ENCODE results near the gene PROCR.
"Not testable (repeated sequence)": the region's sequence is repeated elsewhere in the genome, so short reads cannot be mapped to it uniquely, and the experiment has no call there.

Gene PROCR

GRCh38 chr20:35165221-35166185 lies 6.4 kb upstream of the PROCR start:
- no peak for DNase-seq

- no peak for DNase-seq
Measured at GRCh38 chr20:35166242-35166830, 5.5 kb upstream of the PROCR start.

- no peak for DNase-seq
Measured at GRCh38 chr20:35167787-35168186, 4.1 kb upstream of the PROCR start.

- not testable (repeated sequence) for DNase-seq
Measured at GRCh38 chr20:35168701-35169409, 3.0 kb upstream of the PROCR start.

- no peak for DNase-seq
Measured at GRCh38 chr20:35171438-35171752, 477 bp upstream of the PROCR start.

DNA sequence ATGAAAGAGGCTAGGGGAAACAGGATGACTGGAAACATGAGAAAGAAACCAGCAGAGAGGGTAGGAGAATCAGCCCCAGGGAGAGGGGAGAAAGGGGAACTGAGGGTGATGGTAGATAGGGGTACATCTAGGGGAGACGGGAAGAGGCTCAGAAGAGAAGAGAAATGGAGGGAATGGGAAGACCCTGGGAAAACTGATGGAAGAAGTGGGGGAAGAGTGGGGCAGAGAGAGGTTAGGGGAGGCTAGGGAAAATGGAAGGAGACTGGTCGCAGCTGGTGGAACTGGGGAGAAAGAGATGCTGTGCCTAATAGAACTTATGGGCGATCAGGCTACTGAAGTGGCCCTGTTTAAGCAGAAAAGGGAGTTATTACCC lies 548 bp downstream of the PROCR start:
- DNase-seq: no peak

GRCh38 chr20:35173576-35174192 lies 1.8 kb downstream of the PROCR start:
- DNase-seq: no peak

GRCh38 chr20:35174458-35175216 lies 2.8 kb downstream of the PROCR start:
- DNase-seq: no peak

DNA sequence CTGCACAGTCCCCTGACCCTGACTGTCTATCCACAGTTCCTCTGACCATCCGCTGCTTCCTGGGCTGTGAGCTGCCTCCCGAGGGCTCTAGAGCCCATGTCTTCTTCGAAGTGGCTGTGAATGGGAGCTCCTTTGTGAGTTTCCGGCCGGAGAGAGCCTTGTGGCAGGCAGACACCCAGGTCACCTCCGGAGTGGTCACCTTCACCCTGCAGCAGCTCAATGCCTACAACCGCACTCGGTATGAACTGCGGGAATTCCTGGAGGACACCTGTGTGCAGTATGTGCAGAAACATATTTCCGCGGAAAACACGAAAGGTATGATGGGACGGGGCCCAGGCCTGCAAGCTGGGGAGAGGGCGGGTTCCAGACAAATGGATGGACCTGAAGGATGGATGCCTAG lies 4.3 kb downstream of the PROCR start:
- no peak for DNase-seq

DNA sequence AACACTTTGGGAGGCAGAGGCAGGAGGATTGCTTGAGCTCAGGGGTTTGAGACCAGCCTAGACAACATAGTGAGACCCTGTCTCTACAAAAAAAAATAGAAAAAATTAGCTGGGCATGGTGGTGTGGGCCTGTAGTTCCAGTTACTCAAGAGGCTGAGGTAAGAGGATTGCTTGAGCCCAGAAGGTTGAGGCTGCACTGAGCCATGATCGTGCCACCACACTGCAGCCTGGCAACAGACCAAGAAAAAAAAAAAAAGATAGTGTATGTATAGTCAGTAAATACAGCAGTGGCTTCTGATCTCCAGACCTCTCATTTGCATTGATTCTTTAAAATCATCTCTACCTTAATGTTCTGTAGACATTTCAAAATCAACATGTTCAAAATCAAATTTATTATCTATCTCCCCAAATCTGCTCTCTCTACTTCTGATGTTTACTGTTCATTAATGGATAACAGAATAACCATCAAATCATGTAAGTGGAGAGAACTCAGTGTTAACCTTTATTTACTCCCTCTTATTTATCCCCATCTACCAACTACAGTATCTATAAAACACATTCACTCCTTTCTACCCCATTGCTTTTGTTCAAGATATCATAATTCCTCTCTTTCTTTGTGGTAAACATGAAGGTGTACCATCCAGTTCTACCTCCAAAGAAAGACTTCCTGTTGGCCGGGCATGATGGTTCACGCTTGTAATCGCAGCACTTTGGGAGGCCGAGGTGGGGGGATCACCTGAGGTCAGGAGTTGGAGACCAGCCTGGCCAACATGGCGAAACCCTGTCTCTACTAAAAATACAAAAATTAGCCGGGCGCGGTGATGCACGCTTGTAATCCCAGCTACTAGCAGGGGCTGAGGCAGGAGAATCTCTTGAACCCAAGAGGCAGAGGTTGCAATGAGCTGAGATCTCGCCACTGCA lies 7.7 kb downstream of the PROCR start:
- DNase-seq: no peak

GRCh38 chr20:35180266-35180665 lies 8.4 kb downstream of the PROCR start:
- no peak for DNase-seq

GRCh38 chr20:35181731-35182130 lies 9.9 kb downstream of the PROCR start:
- no peak for DNase-seq

- not testable (repeated sequence) for DNase-seq
Measured at GRCh38 chr20:35186691-35187289, 14.9 kb downstream of the PROCR start.

DNA sequence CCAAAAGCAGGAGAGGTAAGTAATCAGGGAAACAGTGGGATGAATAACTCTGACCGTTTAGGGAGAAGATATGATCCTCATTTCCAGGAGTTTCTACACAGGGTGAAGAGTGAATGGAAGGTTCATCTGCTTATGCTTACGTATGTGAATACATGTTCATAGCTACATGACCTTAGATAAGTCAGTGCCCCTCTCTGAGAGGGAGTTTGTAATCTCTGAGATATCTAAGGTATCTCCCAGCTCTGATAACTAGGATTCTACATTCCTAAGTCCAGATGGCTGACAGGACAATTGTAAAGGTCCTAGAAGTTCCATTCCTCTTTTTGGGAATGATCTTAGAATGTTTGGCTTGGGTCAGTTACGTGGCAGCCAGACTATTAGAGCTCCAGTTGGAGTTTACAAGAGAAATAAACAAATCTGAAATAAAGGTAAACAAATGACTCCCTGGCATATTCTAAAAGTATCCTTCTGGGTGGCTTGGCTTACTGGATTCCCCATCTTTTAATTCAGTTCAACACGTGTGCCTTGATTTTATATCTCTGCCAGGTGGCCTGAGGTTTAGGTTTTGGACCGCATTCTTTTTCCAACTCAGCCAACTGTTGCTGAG lies 15.8 kb downstream of the PROCR start:
- no peak for DNase-seq

- not testable (repeated sequence) for DNase-seq
Measured at GRCh38 chr20:35189223-35189622, 17.4 kb downstream of the PROCR start.

GRCh38 chr20:35190556-35190955 lies 18.7 kb downstream of the PROCR start:
- DNase-seq: no peak

DNA sequence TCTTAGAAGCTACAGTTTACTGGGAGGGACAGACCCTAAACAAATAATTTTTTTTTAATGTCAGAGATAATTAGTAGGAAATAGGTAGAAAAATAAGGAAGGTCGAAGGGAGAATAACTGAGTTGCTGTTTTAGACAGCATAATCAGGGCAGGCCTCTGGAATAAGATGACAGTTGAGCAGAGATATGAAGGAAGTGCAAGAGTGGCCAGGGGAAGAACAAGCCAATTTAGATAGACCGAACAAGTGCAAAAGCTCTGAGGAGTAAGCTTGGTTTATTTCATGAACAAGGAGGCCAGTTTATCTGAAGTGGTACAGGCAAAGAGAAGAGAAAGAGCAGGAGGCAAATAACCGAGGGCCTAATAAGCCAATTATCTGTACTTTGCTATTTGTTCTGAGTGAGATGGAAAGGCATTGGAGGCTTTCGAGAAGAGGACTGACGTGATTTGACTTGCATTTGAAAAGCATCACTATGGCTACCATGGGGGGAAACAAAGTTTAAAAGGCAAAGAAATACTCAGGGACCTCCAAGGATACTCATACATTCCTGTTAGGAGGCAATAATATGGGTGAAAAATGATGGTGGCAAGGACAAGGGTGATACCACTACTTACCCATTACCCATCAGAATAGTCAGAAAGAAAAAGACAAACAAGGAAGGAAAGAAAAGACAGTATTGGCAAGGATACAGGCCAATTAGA lies 19.7 kb downstream of the PROCR start:
- no peak for DNase-seq

GRCh38 chr20:35192118-35192872 lies 20.4 kb downstream of the PROCR start:
- no peak for DNase-seq
